GM12878 (cell line): Measurements from ENCODE around the gene PORCN. TPM values are rescaled to one million over a fixed set of nuclear protein-coding genes. Genes with fewer than 3 reads are reported as not detected.
A peak's percentile ranks its signal among the peaks of the same experiment; 100 is the strongest.

ENCODE experiments used
- ATAC-seq: fragments of 200-7000 bp; cut with Tn5 transposase; 3 replicates; pipeline ENCODE4 v1.9.1; 2020; ENCODE audit warnings: mild to moderate bottlenecking, moderate library complexity
- BruUV-seq: library from RNA; stranded (reverse); fragments of 400-500 nt; replicated peaks from 2 replicates; lab custom pipeline; 2021; lab: Mats Ljungman, UMichigan
- CTCF ChIA-PET: fragments of 300-600 bp; sonication (Branson Sonifier 250); formaldehyde crosslinking; extraction: SDS; loops from one replicate; lab custom pipeline; 2021; ENCODE audit warnings: inconsistent platforms; lab: Yijun Ruan, JAX
- POLR2A ChIA-PET: fragments of 350-600 bp; formaldehyde crosslinking; extraction: SDS; loops from one replicate; lab custom pipeline; 2021; ENCODE audit warnings: inconsistent platforms; lab: Charles Lee
- RAD21 ChIA-PET: fragments of 300-600 bp; sonication (Branson Sonifier 250); formaldehyde crosslinking; loops from one replicate; lab custom pipeline; 2023; ENCODE audit warnings: antibody characterized with exemption; ENCODE audit not compliant: unreplicated experiment; lab: Charles Lee
- SMC1A ChIA-PET: fragments of 300-600 bp; sonication (Branson Sonifier 250); formaldehyde crosslinking; loops from one replicate; lab custom pipeline; 2023; ENCODE audit not compliant: unreplicated experiment, uncharacterized antibody; lab: Charles Lee
- DNase-seq: peaks from one replicate; pipeline ENCODE4 v3.0.0-alpha.2; 2011; ENCODE audit warnings: low read depth, low spot score
- FAIRE-seq: peaks from 3 replicates; lab custom pipeline; 2011; peaks lifted over from hg19 to GRCh38; lab: Jason Lieb, UNC
- H2AFZ ChIP-seq: 2 replicates; pipeline ENCODE4 v1.6.0; 2011; ENCODE audit warnings: low read depth, low read length, control low read depth; ENCODE audit not compliant: control insufficient read depth
- H3K27ac ChIP-seq: 2 replicates; pipeline ENCODE4 v1.5.1; 2011; ENCODE audit warnings: control low read depth; ENCODE audit not compliant: control insufficient read depth, insufficient read depth
- H3K27me3 ChIP-seq, 2 experiments: replicated peaks in 1 of 2; 2 replicates each; pipeline versions ENCODE4 v1.6.0 to v1.6.1; 2011; ENCODE audit warnings: low read length in 1 of 2; ENCODE audit not compliant: control insufficient read depth in 2 of 2, insufficient read depth in 2 of 2
- H3K36me3 ChIP-seq, 2 experiments: 2 replicates each; pipeline ENCODE4 v1.5.1; 2011; ENCODE audit warnings: low read length in 1 of 2; ENCODE audit not compliant: control insufficient read depth in 2 of 2, insufficient read depth in 2 of 2
- H3K4me1 ChIP-seq: 2 replicates; pipeline ENCODE4 v1.6.1; 2011; ENCODE audit warnings: mild to moderate bottlenecking, low read length, moderate library complexity, mixed read lengths; ENCODE audit not compliant: control insufficient read depth, insufficient read depth
- H3K4me2 ChIP-seq: 2 replicates; pipeline ENCODE4 v1.6.0; 2011; ENCODE audit warnings: control low read depth; ENCODE audit not compliant: control insufficient read depth, insufficient read depth
- H3K4me3 ChIP-seq: fragments of 200-600 bp; sonication (generic); 2 replicates; pipeline ENCODE4 v1.5.1; 2016
- H3K79me2 ChIP-seq: 2 replicates; pipeline ENCODE4 v1.6.0; 2011; ENCODE audit warnings: low read length; ENCODE audit not compliant: control insufficient read depth, insufficient read depth
- H3K9ac ChIP-seq: 2 replicates; pipeline ENCODE4 v1.8.0; 2011; ENCODE audit warnings: low read length, control low read depth, mixed read lengths; ENCODE audit not compliant: control insufficient read depth, insufficient read depth
- H3K9me3 ChIP-seq: replicated peaks from 3 replicates; pipeline ENCODE4 v1.5.1; 2011; ENCODE audit warnings: mild to moderate bottlenecking, low read length; ENCODE audit not compliant: control insufficient read depth, insufficient read depth
- H4K20me1 ChIP-seq: 2 replicates; pipeline ENCODE4 v1.6.0; 2011; ENCODE audit not compliant: control insufficient read depth, insufficient read depth
- ASH2L ChIP-seq: fragments of 300-600, 200-600 bp; sonication (generic); IDR thresholded peaks from 2 replicates; pipeline ENCODE4 v1.6.1; 2017; ENCODE audit warnings: low read depth, mild to moderate bottlenecking, borderline replicate concordance
- ATF7 ChIP-seq: fragments of 450-650 bp; IDR thresholded peaks from 2 replicates; pipeline ENCODE4 v1.6.1; 2016; ENCODE audit warnings: low read depth, mild to moderate bottlenecking
- CHD4 ChIP-seq: fragments of 200-600 bp; sonication (generic); IDR thresholded peaks from 2 replicates; pipeline ENCODE4 v1.6.1; 2016; ENCODE audit warnings: mild to moderate bottlenecking
- E4F1 ChIP-seq: fragments of 450-650 bp; IDR thresholded peaks from 2 replicates; pipeline ENCODE4 v1.6.1; 2018; ENCODE audit warnings: borderline replicate concordance, mild to moderate bottlenecking; ENCODE audit not compliant: partially characterized antibody
- FOXM1 ChIP-seq: IDR thresholded peaks from 2 replicates; pipeline ENCODE4 v1.6.1; 2012; ENCODE audit warnings: low read depth, mild to moderate bottlenecking, inconsistent platforms, low read length, moderate library complexity
- HDGF ChIP-seq: fragments of 450-650 bp; IDR thresholded peaks from 2 replicates; pipeline ENCODE4 v1.6.1; 2016; ENCODE audit warnings: antibody characterized with exemption
- KDM1A ChIP-seq: fragments of 200-600 bp; sonication (generic); IDR thresholded peaks from 2 replicates; pipeline ENCODE4 v1.6.1; 2016; ENCODE audit warnings: borderline replicate concordance
- SMARCA5 ChIP-seq: fragments of 450-650 bp; IDR thresholded peaks from 2 replicates; pipeline ENCODE4 v1.6.1; 2017; ENCODE audit warnings: mild to moderate bottlenecking
- SP1 ChIP-seq: IDR thresholded peaks from one replicate; pipeline ENCODE4 v1.6.1; 2011; ENCODE audit warnings: low read depth, low read length
- WGBS: methylation state at CpG from one replicate; pipeline ENCODE4 v1.1.6; 2016; ENCODE audit warnings: low lambda C conversion rate; ENCODE audit not compliant: insufficient replicate concordance, insufficient coverage; ENCODE audit errors: missing lambda C conversion rate; 5-methylcytosine and 5-hydroxymethylcytosine counted together
- in situ Hi-C: fragments of 300-500 bp; cut with MboI; formaldehyde crosslinking; loops from 9 replicates; pipeline ENCODE4 v1.14.3; 2018; ENCODE audit warnings: mixed read lengths
- intact Hi-C: fragments of 100-400 bp; cut with micrococcal nuclease; formaldehyde crosslinking; loops from one replicate; pipeline ENCODE4 v1.14.2; 2022; ENCODE audit not compliant: unreplicated experiment
- polyA plus RNA-seq, 11 experiments: library from polyadenylated mRNA; depleted of rRNA in 4 of 11; unstranded in 6 of 11; stranded (reverse) in 5 of 11; fragments of >200 nt; fragmentation: Nextera tagmentation in 4 of 11; fragmentation: Illumina TruSeq in 1 of 11; extraction: Ambion mirVana in 4 of 11; extraction: Trizol in 1 of 11; gene quantifications; 1 replicate in 1 of 11; 2 replicates in 10 of 11; pipeline versions ENCODE4 v1.2.1 to v1.2.3, GENCODE V29; 2011 to 2016; ENCODE audit warnings: inconsistent platforms in 2 of 11, missing spikeins in 2 of 11, low read depth in 1 of 11
- total RNA-seq, 4 experiments: library from RNA; depleted of rRNA in 3 of 4; stranded (reverse); fragments of >200 nt in 3 of 4; fragmentation: Illumina TruSeq in 1 of 4; extraction: Trizol in 1 of 4; gene quantifications; 2 replicates each; pipeline versions ENCODE4 v1.2.1 to v1.2.3, GENCODE V29; 2013 to 2021
- TF ChIP-seq, protein P1 (sequence below): fragments of 450-650 bp; IDR thresholded peaks from 2 replicates; pipeline ENCODE4 v1.6.1; 2016; ENCODE audit warnings: mild to moderate bottlenecking
- TF ChIP-seq, protein P2 (sequence below): IDR thresholded peaks from 2 replicates; pipeline ENCODE4 v1.6.1; 2011; ENCODE audit warnings: borderline replicate concordance, low read depth, mild to moderate bottlenecking, moderate library complexity, low read length; ENCODE audit not compliant: insufficient read depth, poor library complexity, severe bottlenecking

The PORCN gene
- total and polyA plus RNA-seq, 10 of the 15 experiments (the other 5 are each of a cell fraction or from before 2014, with no cell fraction given), result 0.27 to 21.0 (median 14.1) TPM

GRCh38 chrX:48538641-48539344, 30.0 kb downstream of the PORCN start:
- DNase-seq, result no peak
- in situ Hi-C loops, result no loop called here
- H3K4me3 ChIP-seq, result no peak overlapping the region

More at GRCh38 chrX:48538641-48539344, 30.0 kb downstream of the PORCN start:
- no peak overlapping the region for H3K4me2 ChIP-seq
- RAD21 ChIA-PET, result interaction anchor here (0.7 to 1.8 kb wide), 6 partner anchors 12 to 581 kb away, joined by 4 to 9 read pairs (median 4); no protein-coding TSS in a partner anchor
- no peak for ATAC-seq
- peak overlapping the region; percentile 74 for H2AFZ ChIP-seq
- CTCF ChIA-PET, result interaction anchor here (0.7 to 3.0 kb wide), 7 partner anchors 12 to 110 kb away, joined by 3 to 14 read pairs (median 4); partner anchors contain the start of gene EBP
- H3K79me2 ChIP-seq, result peaks cover 20% of the 10 kb centered on the region
- no peaks in the 10 kb centered on the region for H3K27me3 ChIP-seq
- H3K9me3 ChIP-seq, result no peaks in the 10 kb centered on the region
- intact Hi-C loops, result loop anchor here (1.0 to 2.0 kb wide), 2 partner anchors 18 to 36 kb away; partner anchors contain the start of genes EBP and RBM3
- BruUV-seq, result no TSS peak
- H3K36me3 ChIP-seq, result no peaks in the 10 kb centered on the region
- WGBS, result 82% methylated on average over 23 of the region's 23 CpGs
- no peak overlapping the region for H3K9ac ChIP-seq
- POLR2A ChIA-PET, result interaction anchor here (0.7 to 2.6 kb wide), 9 partner anchors 10 to 403 kb away, joined by 3 to 15 read pairs (median 5); partner anchors contain the start of genes EBP and RBM3
- SMC1A ChIA-PET, result interaction anchor here (0.7 to 2.8 kb wide), 7 partner anchors 8 to 89 kb away, joined by 3 to 11 read pairs (median 4); partner anchors contain the start of gene EBP
- no peaks in the 10 kb centered on the region for H3K4me1 ChIP-seq
- no peak for FAIRE-seq
- no peak for TF ChIP-seq ATF7
- no peak for TF ChIP-seq CHD4
- TF ChIP-seq, protein P1, sequence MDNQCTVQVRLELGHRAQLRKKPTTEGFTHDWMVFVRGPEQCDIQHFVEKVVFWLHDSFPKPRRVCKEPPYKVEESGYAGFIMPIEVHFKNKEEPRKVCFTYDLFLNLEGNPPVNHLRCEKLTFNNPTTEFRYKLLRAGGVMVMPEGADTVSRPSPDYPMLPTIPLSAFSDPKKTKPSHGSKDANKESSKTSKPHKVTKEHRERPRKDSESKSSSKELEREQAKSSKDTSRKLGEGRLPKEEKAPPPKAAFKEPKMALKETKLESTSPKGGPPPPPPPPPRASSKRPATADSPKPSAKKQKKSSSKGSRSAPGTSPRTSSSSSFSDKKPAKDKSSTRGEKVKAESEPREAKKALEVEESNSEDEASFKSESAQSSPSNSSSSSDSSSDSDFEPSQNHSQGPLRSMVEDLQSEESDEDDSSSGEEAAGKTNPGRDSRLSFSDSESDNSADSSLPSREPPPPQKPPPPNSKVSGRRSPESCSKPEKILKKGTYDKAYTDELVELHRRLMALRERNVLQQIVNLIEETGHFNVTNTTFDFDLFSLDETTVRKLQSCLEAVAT, result peak; percentile 68
- TF ChIP-seq, protein P2, sequence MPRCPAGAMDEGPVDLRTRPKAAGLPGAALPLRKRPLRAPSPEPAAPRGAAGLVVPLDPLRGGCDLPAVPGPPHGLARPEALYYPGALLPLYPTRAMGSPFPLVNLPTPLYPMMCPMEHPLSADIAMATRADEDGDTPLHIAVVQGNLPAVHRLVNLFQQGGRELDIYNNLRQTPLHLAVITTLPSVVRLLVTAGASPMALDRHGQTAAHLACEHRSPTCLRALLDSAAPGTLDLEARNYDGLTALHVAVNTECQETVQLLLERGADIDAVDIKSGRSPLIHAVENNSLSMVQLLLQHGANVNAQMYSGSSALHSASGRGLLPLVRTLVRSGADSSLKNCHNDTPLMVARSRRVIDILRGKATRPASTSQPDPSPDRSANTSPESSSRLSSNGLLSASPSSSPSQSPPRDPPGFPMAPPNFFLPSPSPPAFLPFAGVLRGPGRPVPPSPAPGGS, result no peak
- TF ChIP-seq KDM1A, result no peak
- TF ChIP-seq SMARCA5, result 0 out of 2 replicates have a peak, but pooled peaks have one; percentile 28
- no peak for TF ChIP-seq SP1
- TF ChIP-seq FOXM1, result no peak
- TF ChIP-seq ASH2L, result no peak
- TF ChIP-seq HDGF, result no peak
- TF ChIP-seq E4F1, result no peak
- no peaks in the 10 kb centered on the region for H4K20me1 ChIP-seq
- H3K27ac ChIP-seq, result peak overlapping the region; percentile 44; the same call in 1 of the 2 replicates
